KOPT-K1 (cell line): ENCODE results near the gene SSTR3.

Source experiments
- H3K27ac ChIP-seq: fragments of 200-600 bp; sonication (generic); 2 replicates; pipeline ENCODE4 v1.5.1; 2016; ENCODE audit warnings: antibody characterized with exemption, mild to moderate bottlenecking, low read depth, low read length; ENCODE audit not compliant: poor library complexity, severe bottlenecking
- H3K36me3 ChIP-seq: fragments of 200-600 bp; sonication (generic); 2 replicates; pipeline ENCODE4 v1.5.1; 2017; ENCODE audit warnings: antibody characterized with exemption, mild to moderate bottlenecking, low read length, moderate library complexity; ENCODE audit not compliant: insufficient read depth
- H3K9me3 ChIP-seq: fragments of 200-600 bp; sonication (generic); 2 replicates; pipeline ENCODE4 v1.5.1; 2017; ENCODE audit warnings: antibody characterized with exemption, low read length, mild to moderate bottlenecking; ENCODE audit not compliant: insufficient read depth, poor library complexity, severe bottlenecking

SSTR3 gene

DNA sequence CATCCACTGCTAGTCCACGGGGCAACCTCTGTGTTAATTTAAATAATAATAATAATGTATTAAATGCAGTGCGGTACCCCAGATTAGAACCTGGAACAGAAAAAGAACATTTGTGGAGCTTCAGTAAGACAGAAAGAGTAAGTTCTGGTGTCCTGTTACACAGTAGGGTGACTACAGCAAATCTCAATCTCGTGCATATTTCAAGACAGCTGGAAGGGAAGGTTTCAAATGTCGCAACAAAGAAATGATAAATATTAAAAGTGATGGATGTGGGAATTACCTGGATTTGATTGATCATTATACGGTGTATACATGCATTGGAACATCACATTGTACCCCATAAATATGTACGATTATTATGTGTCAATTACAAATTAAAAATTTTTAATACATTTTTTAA lies 33.5 kb upstream of the SSTR3 start:
- Histone ChIP-seq H3K9me3 (no peaks in the 10 kb centered on the region), H3K36me3 (peaks cover 13% of the 10 kb centered on the region), H3K27ac (peak overlapping the region; percentile 97)

DNA sequence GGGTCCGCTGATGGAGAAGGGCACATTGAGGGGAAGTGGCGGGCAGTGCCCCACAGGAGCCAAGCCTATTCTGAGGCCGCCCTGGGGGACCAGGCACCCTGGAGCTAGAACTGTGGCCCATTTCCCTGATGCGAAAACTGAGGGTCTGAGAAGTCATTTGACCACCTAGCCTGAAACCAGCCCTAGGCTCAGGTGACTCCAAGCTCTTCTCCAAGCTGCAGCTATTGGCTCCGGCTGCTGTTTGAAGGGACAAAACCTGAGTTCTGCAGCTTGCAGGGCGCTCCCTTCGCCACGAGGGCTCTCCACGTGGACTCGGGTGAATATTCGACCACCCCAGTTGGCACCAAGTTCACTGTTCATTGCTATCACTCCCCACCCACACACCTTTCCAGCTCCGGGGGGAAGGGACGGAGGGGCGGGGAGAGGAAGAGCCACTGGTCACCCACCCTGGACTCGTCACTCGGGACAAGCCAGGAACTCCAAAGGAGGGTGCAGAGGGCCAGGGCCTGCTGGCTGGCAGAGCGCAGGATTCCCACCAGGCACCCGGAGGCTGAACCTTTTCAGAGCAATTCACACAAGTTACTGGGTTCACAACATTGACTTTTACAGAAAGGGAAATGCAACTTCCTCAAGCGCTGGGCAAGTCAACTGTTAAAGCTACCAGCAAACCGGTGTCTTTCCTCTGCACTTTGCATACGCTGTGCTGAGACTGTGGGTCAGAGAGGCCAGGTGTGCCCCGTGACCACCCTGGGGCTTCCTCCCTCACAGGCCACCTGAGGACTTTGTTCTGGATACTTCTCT lies 32.8 kb upstream of the SSTR3 start:
- H3K27ac ChIP-seq, result peak overlapping the region; percentile 97
- no peaks in the 10 kb centered on the region for H3K9me3 ChIP-seq
- H3K36me3 ChIP-seq, result peaks cover 19% of the 10 kb centered on the region

DNA sequence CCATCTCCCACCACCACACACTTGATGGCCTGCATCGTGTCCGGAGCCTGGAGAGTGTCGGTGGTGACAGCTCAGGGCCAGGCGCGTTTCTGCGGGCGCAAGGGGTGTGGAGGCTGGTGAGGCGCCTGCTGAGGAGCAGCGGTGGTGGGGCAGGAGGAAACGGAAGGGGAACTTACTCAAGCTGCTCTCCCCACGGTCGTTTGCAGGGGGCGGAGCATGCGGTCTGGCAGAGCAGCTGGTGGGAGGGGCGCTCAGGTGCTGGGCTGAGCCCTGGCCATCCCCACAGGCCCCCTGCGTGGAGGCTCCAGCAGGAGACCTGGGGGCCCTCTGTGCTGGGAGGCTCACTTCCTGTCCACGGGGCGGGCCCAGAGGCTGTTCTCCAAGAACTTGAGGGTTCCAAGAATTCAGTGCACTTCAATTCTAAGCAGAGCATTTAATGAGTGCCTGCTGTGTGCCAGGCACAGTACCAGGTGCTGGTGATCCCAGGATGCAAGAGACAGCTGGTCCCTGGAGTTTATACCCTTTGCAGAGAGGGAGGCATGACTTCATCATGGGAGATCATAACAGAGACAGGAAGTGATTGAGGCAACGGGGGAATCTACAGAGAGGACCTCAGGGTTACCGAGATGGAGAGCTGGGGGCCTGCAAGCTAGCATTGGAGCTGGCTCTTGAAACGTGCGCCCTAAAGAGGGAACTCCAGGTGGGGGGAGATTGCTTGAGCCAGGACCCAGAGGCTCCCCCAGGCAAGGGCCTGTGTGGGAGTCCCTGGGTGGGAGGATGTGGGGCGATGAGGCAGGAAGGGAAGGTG lies 32.0 kb upstream of the SSTR3 start, which contains the start of gene RAC2:
Gene RAC2, minus strand, starts transcription at position 156 of the 808 bp plus-strand sequence. Its CDS starts 121 bp downstream, at position 35.
- Histone ChIP-seq H3K27ac (peak within 1 kb of the TSS; percentile 97), H3K9me3 (no peaks in the 10 kb centered on the region), H3K36me3 (peaks cover 27% of the 10 kb centered on the region)

DNA sequence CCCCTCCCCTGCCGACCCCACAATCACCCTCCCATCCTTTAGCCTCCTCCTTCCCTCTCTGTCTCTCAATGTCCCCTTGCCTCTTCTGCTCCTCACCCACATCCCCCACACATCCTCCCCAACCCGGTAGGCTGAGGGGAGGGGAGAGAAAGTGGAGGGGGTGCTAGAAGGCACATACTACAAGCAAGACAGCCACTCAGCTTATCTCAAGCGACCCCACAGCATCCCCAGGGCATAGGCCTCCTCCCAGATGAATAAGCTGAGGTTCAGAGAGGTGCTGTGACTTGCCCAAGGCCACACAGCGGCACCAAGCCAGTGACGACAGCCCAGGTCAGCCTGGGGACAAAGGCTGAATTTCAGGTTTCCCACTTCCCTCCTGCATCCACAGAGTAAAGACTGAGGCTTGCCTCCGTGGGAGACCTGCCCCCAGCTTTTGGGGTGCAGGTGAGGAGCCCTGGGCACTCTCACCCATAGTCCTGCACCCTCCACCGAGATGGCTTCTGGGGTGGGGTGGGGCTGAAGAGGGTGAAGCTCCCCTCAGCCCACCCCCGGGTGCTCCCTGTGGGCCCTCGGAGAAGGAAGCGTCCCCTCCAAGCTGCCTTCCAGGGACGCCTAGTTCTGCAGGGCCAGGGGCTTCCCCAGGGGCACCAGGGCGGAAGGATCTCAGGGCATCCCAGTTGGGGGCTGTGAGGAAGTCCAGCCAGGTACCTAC lies 31.3 kb upstream of the SSTR3 start:
- Histone ChIP-seq H3K36me3 (peaks cover 35% of the 10 kb centered on the region), H3K9me3 (no peaks in the 10 kb centered on the region), H3K27ac (peak overlapping the region; percentile 97)

DNA sequence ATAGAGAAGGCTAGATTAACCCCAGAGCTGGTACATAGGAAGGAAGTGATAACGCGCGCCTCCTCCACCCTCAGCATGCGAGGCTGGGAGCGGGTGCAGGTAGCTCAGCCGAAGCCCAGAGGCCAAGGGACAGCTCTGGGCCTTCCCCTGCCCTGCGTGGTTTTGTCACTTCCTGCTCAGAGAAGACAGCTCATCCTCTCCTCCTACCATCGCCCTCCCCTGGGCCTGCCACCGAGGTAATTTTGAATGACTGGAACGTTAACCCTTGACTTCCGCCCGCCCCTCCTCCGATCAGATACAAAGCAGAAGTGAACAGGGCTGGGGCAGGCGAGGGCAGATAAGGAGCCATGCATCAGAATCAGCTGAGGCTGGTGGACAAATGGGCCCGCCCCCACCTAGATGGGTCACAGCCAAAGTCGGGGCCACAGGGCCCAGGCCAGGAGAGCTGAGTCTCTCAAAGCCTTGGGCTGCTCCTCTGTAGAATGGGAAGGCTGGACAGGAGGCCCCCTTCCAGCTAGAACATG lies 30.2 kb upstream of the SSTR3 start:
- Histone ChIP-seq H3K27ac (peak overlapping the region; percentile 97), H3K36me3 (peaks cover 46% of the 10 kb centered on the region), H3K9me3 (no peaks in the 10 kb centered on the region)

DNA sequence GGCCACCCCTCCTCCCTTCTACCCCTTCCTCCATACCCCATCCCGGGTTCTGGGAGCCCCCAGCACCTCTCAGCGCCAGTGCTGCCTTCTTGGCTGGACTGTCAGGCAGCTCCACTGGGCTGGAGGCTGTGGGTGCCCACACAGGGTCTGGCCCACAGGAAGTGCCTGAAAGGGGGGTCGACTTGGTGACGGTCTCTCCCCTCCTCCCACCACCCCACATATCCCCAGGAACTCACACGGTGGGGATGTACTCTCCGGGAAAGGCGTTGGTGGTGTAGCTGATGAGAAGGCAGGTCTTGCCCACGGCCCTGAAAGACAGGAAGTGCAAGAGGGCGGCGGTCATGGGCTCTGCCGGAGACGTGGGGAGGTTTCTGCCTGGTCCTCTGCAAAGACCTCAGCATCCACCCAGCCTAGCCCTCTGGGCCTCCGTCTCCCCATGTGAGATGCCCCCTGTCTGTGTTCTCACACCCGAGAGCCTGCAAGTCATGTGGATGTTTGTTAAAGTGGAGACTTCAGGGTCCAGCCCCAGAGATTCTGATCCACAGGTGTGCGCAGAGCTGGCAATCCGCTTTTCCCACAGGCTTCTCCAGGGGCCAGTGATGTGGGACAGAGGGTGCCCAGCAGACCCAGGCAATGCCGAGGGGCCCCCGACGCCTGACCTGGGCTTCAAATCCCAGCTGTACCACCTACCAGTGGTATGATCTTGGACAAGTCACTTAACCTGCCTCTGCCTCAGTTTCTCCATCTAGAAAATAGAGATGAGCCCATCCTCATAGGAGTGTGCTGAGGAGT lies 29.3 kb upstream of the SSTR3 start:
- Histone ChIP-seq H3K36me3 (peaks cover 54% of the 10 kb centered on the region), H3K9me3 (no peaks in the 10 kb centered on the region), H3K27ac (peak overlapping the region; percentile 97)

DNA sequence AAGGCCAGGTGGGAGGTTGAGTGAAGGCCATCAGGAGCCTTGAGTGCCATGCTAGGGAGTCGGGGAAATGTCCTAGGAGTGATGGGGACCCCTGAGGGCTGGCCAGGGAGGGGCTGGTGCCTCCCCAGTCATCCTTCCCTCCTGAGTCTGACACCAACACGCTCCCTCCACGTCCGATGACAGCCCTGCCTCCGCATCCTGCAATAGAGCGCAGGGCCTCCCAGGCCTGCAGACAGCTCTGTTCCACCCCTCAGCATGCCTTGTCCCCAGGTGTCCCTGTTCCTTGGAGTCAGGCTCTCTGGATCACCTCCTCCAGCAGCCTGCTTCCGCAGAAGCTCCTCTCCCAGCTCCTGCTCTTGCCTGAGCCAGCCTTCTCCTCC lies 28.7 kb upstream of the SSTR3 start:
- Histone ChIP-seq H3K36me3 (peaks cover 60% of the 10 kb centered on the region), H3K9me3 (no peaks in the 10 kb centered on the region), H3K27ac (peak overlapping the region; percentile 97)

DNA sequence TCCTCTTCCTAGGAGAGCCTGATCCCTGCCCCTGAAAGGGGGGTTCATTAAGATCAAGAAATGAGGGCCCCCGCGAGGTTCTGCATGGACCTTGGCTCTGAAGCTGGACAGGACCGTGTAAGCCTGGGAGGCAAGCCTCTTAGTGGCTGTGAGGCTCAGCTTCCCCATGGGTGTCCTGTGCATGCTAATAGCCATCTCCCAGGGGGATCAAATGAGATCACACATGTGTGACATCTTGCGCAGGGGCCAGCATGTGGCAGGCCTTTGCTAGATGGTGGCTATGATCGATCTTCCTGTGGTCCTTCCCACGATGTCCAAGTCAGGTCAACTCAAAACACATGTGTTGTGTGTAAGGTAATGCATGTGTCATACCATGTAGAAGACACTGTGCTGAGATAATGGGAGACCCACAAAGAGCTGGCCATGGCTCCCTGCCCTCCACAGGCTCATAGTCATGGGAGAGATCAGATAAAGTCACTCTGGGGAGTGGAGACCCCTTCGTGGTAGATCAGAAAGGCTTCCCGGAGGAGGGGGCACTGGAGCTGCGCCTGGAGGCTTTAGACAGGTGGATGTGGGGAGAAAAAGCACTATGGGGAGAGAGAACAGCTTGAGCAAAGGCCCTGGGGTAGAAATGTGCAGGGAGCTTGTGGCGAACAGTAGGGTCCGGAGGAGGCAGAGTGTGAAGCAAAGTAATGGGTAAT lies 28.1 kb upstream of the SSTR3 start:
- Histone ChIP-seq H3K27ac (peak overlapping the region; percentile 97), H3K9me3 (no peaks in the 10 kb centered on the region), H3K36me3 (peaks cover 65% of the 10 kb centered on the region)

DNA sequence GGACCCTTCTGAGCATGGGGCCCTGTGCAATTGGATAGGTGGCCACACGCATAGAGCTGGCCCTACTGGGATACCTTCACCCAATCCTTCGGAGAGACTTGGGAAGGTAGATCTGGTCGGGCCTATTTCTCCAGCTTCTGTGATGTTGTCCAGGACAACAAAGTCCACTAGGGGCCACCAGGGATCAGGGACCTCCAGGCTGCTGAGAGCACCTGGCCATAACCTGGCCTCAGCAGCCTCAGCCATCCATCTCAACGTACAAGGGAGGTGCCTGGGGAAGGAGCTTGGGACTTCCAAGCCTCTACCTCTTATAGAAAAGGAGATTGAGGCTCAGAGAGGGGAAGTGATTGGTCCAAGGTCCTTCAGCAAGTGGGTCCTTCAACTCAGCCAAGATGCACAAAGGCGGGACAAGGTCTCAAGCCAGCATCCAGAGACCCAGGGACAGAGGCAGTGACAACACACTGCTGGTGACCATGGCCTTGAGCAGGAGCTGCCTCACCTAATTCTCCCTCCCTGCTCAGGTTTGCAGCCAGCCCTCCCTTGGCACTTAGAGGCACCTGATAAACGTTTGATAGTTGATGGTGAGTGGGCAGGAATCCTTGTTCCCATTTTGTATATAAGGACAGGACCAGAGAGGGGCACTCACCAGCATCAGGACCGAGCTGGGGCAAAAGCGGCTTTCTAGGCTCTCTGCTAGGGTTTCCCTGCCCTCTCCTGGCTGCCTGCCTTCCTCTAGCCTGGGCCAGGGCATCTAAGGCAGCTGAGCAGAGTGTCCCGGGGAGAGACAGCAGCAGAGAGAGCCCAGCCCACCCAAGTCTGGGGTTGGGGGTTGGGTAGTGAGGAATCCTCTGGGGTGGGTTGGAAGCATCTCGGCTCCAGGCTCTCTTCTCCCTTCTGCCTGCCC lies 27.3 kb upstream of the SSTR3 start:
- Histone ChIP-seq H3K9me3 (no peaks in the 10 kb centered on the region), H3K27ac (peak overlapping the region; percentile 97), H3K36me3 (peaks cover 73% of the 10 kb centered on the region)

DNA sequence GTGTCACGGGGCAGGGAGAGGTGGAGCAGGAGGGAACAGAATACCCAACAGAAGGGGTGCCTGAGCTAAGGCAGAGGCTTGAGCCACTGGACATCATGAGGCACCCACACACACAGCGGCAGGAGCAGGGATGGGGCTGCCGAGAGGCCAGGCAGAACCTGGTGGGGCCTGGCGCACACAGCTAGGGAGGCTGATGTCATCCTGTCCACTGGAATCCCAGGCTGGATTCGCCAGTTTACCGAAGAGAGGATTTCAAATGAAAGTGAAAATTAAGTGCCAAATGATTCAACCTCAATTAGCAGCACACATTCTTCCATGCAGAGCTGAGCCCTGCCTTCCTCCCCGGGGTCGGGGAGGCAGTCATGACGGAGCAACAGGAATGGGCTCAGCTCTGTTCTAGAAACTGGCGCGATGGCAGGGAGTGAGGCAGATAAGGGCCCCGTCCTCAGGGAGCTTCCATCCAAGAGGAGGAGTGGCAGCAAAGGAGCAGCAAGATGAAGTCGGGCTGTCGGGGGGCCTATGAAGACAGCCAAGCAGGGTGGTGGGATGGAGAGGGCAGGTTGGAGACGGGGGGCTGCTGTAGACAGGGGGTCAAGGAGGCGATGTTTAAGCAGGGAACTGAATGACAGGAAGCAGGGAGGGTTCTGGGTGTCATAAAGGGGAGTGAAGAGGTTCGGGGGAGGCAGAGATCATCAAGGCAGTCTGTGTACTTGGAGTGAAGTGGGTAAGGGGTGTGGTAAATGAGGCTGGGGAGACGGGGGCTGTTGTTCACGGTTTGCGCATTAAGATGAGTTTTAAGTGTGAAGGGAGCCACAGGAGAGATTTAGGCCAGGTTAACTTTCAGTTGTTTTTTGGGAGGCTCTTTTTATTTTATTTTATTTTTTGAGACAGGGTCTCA lies 25.3 kb upstream of the SSTR3 start:
- H3K27ac ChIP-seq, result peak overlapping the region; percentile 97
- peaks cover 93% of the 10 kb centered on the region for H3K36me3 ChIP-seq
- no peaks in the 10 kb centered on the region for H3K9me3 ChIP-seq

DNA sequence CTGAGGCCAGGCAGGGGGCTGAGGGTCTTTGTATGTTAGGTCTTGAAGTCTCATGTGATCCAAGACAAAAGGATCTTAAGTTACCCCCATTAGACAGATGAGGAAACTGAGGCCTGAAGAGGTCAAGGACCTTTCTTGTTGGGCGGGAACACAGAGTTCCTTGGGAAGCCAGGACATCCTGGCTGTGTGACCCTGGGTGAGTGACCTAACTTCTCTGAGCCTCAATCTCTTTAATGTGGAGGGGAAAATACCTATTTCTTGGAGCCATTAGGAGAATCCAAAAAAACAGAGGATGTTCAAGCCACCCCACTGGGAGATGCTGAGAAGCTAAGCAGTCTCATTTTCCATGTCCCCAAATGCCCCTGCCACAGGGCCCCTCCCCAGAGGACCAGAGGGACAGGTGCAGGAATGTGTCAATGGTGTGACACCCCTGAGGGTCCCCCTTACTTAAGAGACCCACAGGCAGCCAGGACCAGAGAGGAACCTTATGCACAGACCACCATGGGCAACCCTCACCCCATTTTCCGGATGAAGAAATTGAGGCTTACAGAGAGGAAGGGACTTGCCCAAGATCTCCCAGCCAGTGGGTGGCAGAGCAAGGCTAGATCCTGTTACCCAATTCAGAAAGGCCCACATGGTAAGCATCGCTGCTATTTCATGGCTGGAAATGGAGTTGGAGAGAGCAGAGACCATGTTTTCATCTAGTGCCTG lies 23.8 kb upstream of the SSTR3 start:
- Histone ChIP-seq H3K36me3 (peaks cover 99% of the 10 kb centered on the region), H3K27ac (peak overlapping the region; percentile 13), H3K9me3 (no peaks in the 10 kb centered on the region)
